ENCODE data around the gene TBC1D22A.

DNA sequence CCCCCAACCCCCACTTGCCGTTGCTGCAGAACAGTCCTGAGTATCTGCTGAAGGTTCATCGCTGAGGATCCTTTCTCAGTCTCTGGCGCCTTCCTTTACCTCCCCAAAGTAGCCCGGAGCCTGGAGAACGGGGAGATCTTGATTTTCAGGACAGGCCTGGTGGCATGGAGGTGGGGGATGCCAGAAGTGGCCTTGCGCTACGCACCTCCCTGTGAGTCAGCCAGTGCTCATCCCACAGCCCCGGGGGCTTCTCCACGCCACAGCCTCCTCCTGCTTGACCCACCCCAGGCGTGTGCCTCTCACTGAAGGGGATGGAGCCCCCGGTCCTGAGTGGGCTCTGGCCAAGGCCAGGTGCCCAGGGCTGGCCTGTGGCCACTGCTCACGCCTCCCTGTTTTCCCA is 339.6 kb downstream of the TBC1D22A start:
- TF ChIP-seq POLR2A (IDR thresholded peaks at IDR 0.05; ENCODE audit: low read length) = no peak
- no peak for TF ChIP-seq GATA1 (IDR thresholded peaks at IDR 0.05; ENCODE audit: low read depth, low read length)
